IMR-90 (cell line): ENCODE data around the gene RPL37. TPM values are rescaled to one million over a fixed set of nuclear protein-coding genes. Genes with fewer than 3 reads are reported as not detected.
A peak's percentile ranks its signal among the peaks of the same experiment; 100 is the strongest.

Experiments used
- ATAC-seq: fragments of 200-7000 bp; cut with Tn5 transposase; 2 replicates; pipeline ENCODE4 v1.9.1; 2020; ENCODE audit warnings: low read depth, mild to moderate bottlenecking, moderate library complexity
- BruUV-seq: library from RNA; stranded (reverse); fragments of 400-500 nt; replicated peaks from 2 replicates; lab custom pipeline; 2021; lab: Mats Ljungman, UMichigan
- CTCF ChIA-PET: fragments of 300-600 bp; formaldehyde crosslinking; extraction: SDS; loops from one replicate; lab custom pipeline; 2021; ENCODE audit warnings: antibody characterized with exemption; lab: Yijun Ruan, JAX
- POLR2A ChIA-PET: fragments of 300-600 bp; sonication (Branson Sonifier 250); formaldehyde crosslinking; loops from one replicate; lab custom pipeline; 2022; ENCODE audit warnings: antibody characterized with exemption; ENCODE audit not compliant: unreplicated experiment; lab: Charles Lee
- DNase-seq: peaks from one replicate; pipeline ENCODE4 v3.0.0; 2013
- H2AFZ ChIP-seq: replicated peaks from 2 replicates; pipeline ENCODE3; 2013; ENCODE audit warnings: low read length, mild to moderate bottlenecking; ENCODE audit not compliant: poor library complexity
- H2AK5ac ChIP-seq: 2 replicates; pipeline ENCODE4 v1.6.1; 2013; ENCODE audit warnings: low read depth, low read length, inconsistent platforms
- H2AK9ac ChIP-seq: replicated peaks from 2 replicates; pipeline ENCODE3; 2013; ENCODE audit warnings: mild to moderate bottlenecking, low read depth, low read length, moderate library complexity; ENCODE audit not compliant: poor library complexity
- H2BK120ac ChIP-seq: 2 replicates; pipeline ENCODE4 v1.6.1; 2013; ENCODE audit warnings: low read depth, low read length, inconsistent platforms
- H2BK15ac ChIP-seq: 3 replicates; pipeline ENCODE4 v1.6.1; 2013; ENCODE audit warnings: low read depth, low read length, inconsistent platforms
- H2BK20ac ChIP-seq: 2 replicates; pipeline ENCODE4 v1.6.1; 2013; ENCODE audit warnings: low read depth, mild to moderate bottlenecking, inconsistent platforms, low read length, moderate library complexity
- H2BK5ac ChIP-seq: 2 replicates; pipeline ENCODE4 v1.6.1; 2013; ENCODE audit warnings: mild to moderate bottlenecking, low read depth, low read length, inconsistent platforms; ENCODE audit not compliant: poor library complexity, severe bottlenecking
- H3K14ac ChIP-seq: replicated peaks from 2 replicates; pipeline ENCODE4 v1.6.1; 2013; ENCODE audit warnings: low read depth, low read length, inconsistent platforms
- H3K18ac ChIP-seq: 2 replicates; pipeline ENCODE4 v1.6.1; 2013; ENCODE audit warnings: low read depth, low read length, control low read depth
- H3K23ac ChIP-seq: 2 replicates; pipeline ENCODE4 v1.6.1; 2013; ENCODE audit warnings: low read depth, low read length, inconsistent platforms
- H3K27ac ChIP-seq: 2 replicates; pipeline ENCODE4 v1.5.1; 2013; ENCODE audit warnings: mild to moderate bottlenecking, control low read depth, low read length; ENCODE audit not compliant: insufficient read depth
- H3K27me3 ChIP-seq: 2 replicates; pipeline ENCODE4 v1.6.1; 2013; ENCODE audit warnings: low read length; ENCODE audit not compliant: control insufficient read depth, insufficient read depth
- H3K36me3 ChIP-seq: 2 replicates; pipeline ENCODE4 v1.6.1; 2013; ENCODE audit warnings: low read length, mixed read lengths; ENCODE audit not compliant: control insufficient read depth, insufficient read depth
- H3K4ac ChIP-seq: 2 replicates; pipeline ENCODE4 v1.6.1; 2013; ENCODE audit warnings: low read depth, low read length, inconsistent platforms
- H3K4me1 ChIP-seq: 2 replicates; pipeline ENCODE4 v1.6.1; 2013; ENCODE audit warnings: low read length, mixed read lengths; ENCODE audit not compliant: control insufficient read depth, insufficient read depth
- H3K4me2 ChIP-seq: 2 replicates; pipeline ENCODE4 v1.6.1; 2013; ENCODE audit warnings: low read depth, mild to moderate bottlenecking, control low read depth, low read length, moderate library complexity
- H3K4me3 ChIP-seq: 2 replicates; pipeline ENCODE4 v1.5.1; 2013; ENCODE audit warnings: low read depth, mild to moderate bottlenecking, control low read depth, low read length, moderate library complexity; ENCODE audit not compliant: insufficient read depth
- H3K56ac ChIP-seq: 2 replicates; pipeline ENCODE4 v1.6.1; 2013; ENCODE audit warnings: low read length, inconsistent platforms; ENCODE audit not compliant: insufficient read depth; ENCODE audit errors: extremely low read depth
- H3K79me1 ChIP-seq, 2 experiments: 2 replicates each; pipeline ENCODE4 v1.6.1; 2013; ENCODE audit warnings: low read length in 2 of 2, inconsistent platforms in 1 of 2, low read depth in 1 of 2
- H3K9ac ChIP-seq: 2 replicates; pipeline ENCODE4 v1.6.1; 2013; ENCODE audit warnings: low read depth, low read length, control low read depth
- H3K9me1 ChIP-seq: 2 replicates; pipeline ENCODE4 v1.6.1; 2013; ENCODE audit warnings: low read length, inconsistent platforms; ENCODE audit not compliant: insufficient read depth
- H3K9me3 ChIP-seq: 2 replicates; pipeline ENCODE4 v1.6.1; 2013; ENCODE audit warnings: low read length; ENCODE audit not compliant: control insufficient read depth, insufficient read depth
- H4K20me1 ChIP-seq: 2 replicates; pipeline ENCODE4 v1.6.1; 2013; ENCODE audit warnings: low read length, inconsistent platforms; ENCODE audit not compliant: insufficient read depth
- H4K5ac ChIP-seq: 2 replicates; pipeline ENCODE4 v1.6.1; 2013; ENCODE audit warnings: mild to moderate bottlenecking, low read depth, low read length, control low read depth
- H4K8ac ChIP-seq, 2 experiments: 2 replicates each; pipeline ENCODE4 v1.6.1; 2013; ENCODE audit warnings: low read depth in 2 of 2, low read length in 2 of 2, control low read depth in 1 of 2, inconsistent platforms in 1 of 2
- H4K91ac ChIP-seq: 2 replicates; pipeline ENCODE4 v1.6.1; 2013; ENCODE audit warnings: low read depth, low read length, inconsistent platforms; ENCODE audit not compliant: insufficient read depth
- CHD1 ChIP-seq: IDR thresholded peaks from 2 replicates; pipeline ENCODE4 v1.6.1; 2012; ENCODE audit warnings: low read depth, low read length, improper control_type of control experiment
- FOS ChIP-seq: fragments of 150-350 bp; IDR thresholded peaks from 2 replicates; pipeline ENCODE4 v1.6.1; 2016; ENCODE audit warnings: low read depth, low read length
- MAFK ChIP-seq: IDR thresholded peaks from 2 replicates; pipeline ENCODE4 v1.6.1; 2012; ENCODE audit warnings: low read depth, low read length, improper control_type of control experiment
- POLR2A ChIP-seq: IDR thresholded peaks from 2 replicates; pipeline ENCODE4 v1.6.1; 2012; ENCODE audit warnings: mild to moderate bottlenecking, low read depth, low read length
- USF2 ChIP-seq: fragments of 150-350 bp; IDR thresholded peaks from 2 replicates; pipeline ENCODE4 v1.6.1; 2017; ENCODE audit warnings: mild to moderate bottlenecking, antibody characterized with exemption, low read length, low read depth
- WGBS, 2 experiments: methylation state at CpG; one replicate each; pipeline versions ENCODE4 v1.1.5 to v1.1.7; 2013; ENCODE audit warnings: missing lambda C conversion rate in 2 of 2; ENCODE audit not compliant: insufficient read length in 1 of 2; ENCODE audit errors: extremely low coverage in 2 of 2; 5-methylcytosine and 5-hydroxymethylcytosine counted together
- dilution Hi-C: fragments of 300-500 bp; cut with HindIII; formaldehyde crosslinking; loops from one replicate; pipeline ENCODE4 v1.14.3; 2018; ENCODE audit warnings: low sequenced_read_pairs; ENCODE audit not compliant: unreplicated experiment
- in situ Hi-C: fragments of 300-500 bp; cut with MboI; formaldehyde crosslinking; loops from 3 replicates; pipeline ENCODE4 v1.14.3; 2019; ENCODE audit warnings: low sequenced_read_pairs, inconsistent platforms, mixed read lengths
- intact Hi-C: fragments of 100-400 bp; cut with micrococcal nuclease; formaldehyde crosslinking; loops from 2 replicates; pipeline ENCODE4 v1.10.0; 2022
- polyA plus RNA-seq, 3 experiments: library from polyadenylated mRNA; depleted of rRNA; stranded (reverse); fragments of >200 nt; gene quantifications; 2 replicates each; pipeline ENCODE4 v1.2.3, GENCODE V29; 2012; ENCODE audit warnings: low replicate concordance in 1 of 3
- total RNA-seq: library from RNA; depleted of rRNA; stranded (reverse); fragments of >200 nt; gene quantifications from 2 replicates; pipeline ENCODE4 v1.2.3, GENCODE V29; 2012

Gene RPL37
- total and polyA plus RNA-seq, 2 of the 4 experiments (the other 2 are of a cell fraction), result 35.3 to 294 TPM

GRCh38 chr5:40842351-40842750 is 7.3 kb upstream of the RPL37 start:
- no peak overlapping the region for H3K4ac ChIP-seq
- no peak overlapping the region for H3K23ac ChIP-seq
- H2AFZ ChIP-seq, result no peak overlapping the region
- H2AK9ac ChIP-seq, result no peak overlapping the region
- no peak overlapping the region for H2BK5ac ChIP-seq
- no peak overlapping the region for H2BK20ac ChIP-seq
- H3K56ac ChIP-seq, result no peak overlapping the region
- no peak overlapping the region for H4K5ac ChIP-seq
- H2AK5ac ChIP-seq, result no peak overlapping the region
- H3K18ac ChIP-seq, result no peak overlapping the region
- H3K4me2 ChIP-seq, result peak overlapping the region; percentile 40; the same call in 1 of the 2 replicates
- WGBS, 2 experiments, result no CpG with 5 or more reads among the region's 2 CpGs
- H3K27me3 ChIP-seq, result no peaks in the 10 kb centered on the region
- DNase-seq (peak; percentile 71), ATAC-seq (peak; percentile 88)
- no peak overlapping the region for H2BK120ac ChIP-seq
- 0 out of 2 replicates have a peak, but pooled peaks cover 2% of the 10 kb centered on the region for H3K4me1 ChIP-seq
- no peak overlapping the region for H2BK15ac ChIP-seq
- no peak overlapping the region for H3K4me3 ChIP-seq
- ChIA-PET CTCF (no interaction called here), POLR2A (no interaction called here)
- H3K9ac ChIP-seq, result no peak overlapping the region
- no TSS peak for BruUV-seq
- dilution Hi-C loops (no loop called here), intact Hi-C loops (loop anchor here (5.0 kb wide), 1 partner anchor 35 kb away; no protein-coding TSS in a partner anchor), in situ Hi-C loops (no loop called here)
- H4K91ac ChIP-seq, result no peak overlapping the region
- H3K9me1 ChIP-seq, result no peaks in the 10 kb centered on the region
- no peaks in the 10 kb centered on the region for H4K20me1 ChIP-seq
- H3K14ac ChIP-seq, result no peak overlapping the region
- H3K9me3 ChIP-seq, result no peaks in the 10 kb centered on the region
- no peak for TF ChIP-seq USF2
- no peak for TF ChIP-seq POLR2A
- TF ChIP-seq MAFK, result no peak
- TF ChIP-seq FOS, result peak; percentile 60; the same call in 1 of the 2 replicates
- TF ChIP-seq CHD1, result no peak
- no peaks in the 10 kb centered on the region; a peak in 1 of 4 replicates for H3K79me1 ChIP-seq
- H3K27ac ChIP-seq, result no peak overlapping the region
- no peaks in the 10 kb centered on the region for H3K36me3 ChIP-seq
- no peak overlapping the region for H4K8ac ChIP-seq
